RWPE2 (cell line): ENCODE data around the gene PMCH.
"Not testable (repeated sequence)": the region's sequence is repeated elsewhere in the genome, so short reads cannot be mapped to it uniquely, and the experiment has no call there.

Source experiments
- ATAC-seq: fragments of 200-7000 bp; cut with Tn5 transposase; 3 replicates; pipeline ENCODE4 v1.9.1; 2021; ENCODE audit warnings: low read depth
- DNase-seq: peaks from one replicate; pipeline ENCODE4 v3.0.0-alpha.2; 2020; ENCODE audit warnings: low spot score
- H3K27ac ChIP-seq: fragments of 450-650 bp; 2 replicates; pipeline ENCODE4 v1.5.1; 2017; ENCODE audit warnings: mild to moderate bottlenecking; ENCODE audit not compliant: poor library complexity, severe bottlenecking
- H3K27me3 ChIP-seq: fragments of 250-450 bp; sonication (Bioruptor Pico); 2 replicates; pipeline ENCODE4 v1.5.1; 2021; ENCODE audit warnings: mild to moderate bottlenecking, moderate library complexity; ENCODE audit not compliant: insufficient read depth, poor library complexity, severe bottlenecking
- H3K36me3 ChIP-seq: fragments of 250-450 bp; sonication (Bioruptor Pico); 2 replicates; pipeline ENCODE4 v1.5.1; 2020; ENCODE audit warnings: low read depth, mild to moderate bottlenecking, moderate library complexity
- H3K4me1 ChIP-seq: fragments of 250-450 bp; sonication (Bioruptor Pico); 2 replicates; pipeline ENCODE4 v1.5.1; 2021; ENCODE audit warnings: mild to moderate bottlenecking, moderate library complexity; ENCODE audit not compliant: insufficient read depth, poor library complexity, severe bottlenecking
- H3K4me3 ChIP-seq: fragments of 250-450 bp; sonication (Bioruptor Pico); 2 replicates; pipeline ENCODE4 v1.5.1; 2021; ENCODE audit warnings: mild to moderate bottlenecking, moderate library complexity; ENCODE audit not compliant: severe bottlenecking
- H3K9me3 ChIP-seq: fragments of 250-450 bp; sonication (Bioruptor Pico); 2 replicates; pipeline ENCODE4 v1.5.1; 2021; ENCODE audit warnings: mild to moderate bottlenecking, moderate library complexity; ENCODE audit not compliant: severe bottlenecking
- TF ChIP-seq, protein P1 (sequence below): fragments of 450-650 bp; IDR thresholded peaks from one replicate; pipeline ENCODE4 v1.5.1; 2017; ENCODE audit warnings: mild to moderate bottlenecking, moderate library complexity; ENCODE audit not compliant: poor library complexity, severe bottlenecking

The PMCH gene, protein sequence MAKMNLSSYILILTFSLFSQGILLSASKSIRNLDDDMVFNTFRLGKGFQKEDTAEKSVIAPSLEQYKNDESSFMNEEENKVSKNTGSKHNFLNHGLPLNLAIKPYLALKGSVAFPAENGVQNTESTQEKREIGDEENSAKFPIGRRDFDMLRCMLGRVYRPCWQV

DNA sequence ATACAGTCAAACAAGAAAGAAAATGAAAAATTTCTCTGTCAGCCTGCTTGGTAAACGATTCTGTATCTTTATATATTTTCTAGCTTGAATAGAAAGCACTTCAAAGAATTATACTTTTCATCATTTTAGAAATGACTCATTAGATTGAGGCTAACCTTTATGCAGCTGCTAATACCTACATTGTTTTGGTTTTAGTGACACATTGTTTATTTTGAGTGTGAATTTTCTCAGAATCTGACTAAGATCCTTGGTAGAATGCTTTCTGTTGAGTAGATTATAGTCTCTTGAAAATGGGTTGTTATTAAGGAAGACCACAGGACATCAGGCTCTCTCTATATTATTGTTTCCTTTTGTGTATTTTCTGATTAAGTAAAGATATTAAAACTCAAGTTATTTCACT is at the start of gene PMCH:
Gene PMCH, minus strand, starts transcription at position 45 of the 400 bp plus-strand sequence. CDS start 63 bp downstream, outside the sequence.
- Histone ChIP-seq H3K4me3 (no peak within 1 kb of the TSS), H3K27ac (no peak within 1 kb of the TSS), H3K4me1 (no peaks in the 10 kb centered on the region), H3K36me3 (peaks cover 13% of the 10 kb centered on the region), H3K27me3 (no peaks in the 10 kb centered on the region), H3K9me3 (no peaks in the 10 kb centered on the region)
- ATAC-seq = peak; percentile 60
- no peak for DNase-seq
- TF ChIP-seq, protein P1, sequence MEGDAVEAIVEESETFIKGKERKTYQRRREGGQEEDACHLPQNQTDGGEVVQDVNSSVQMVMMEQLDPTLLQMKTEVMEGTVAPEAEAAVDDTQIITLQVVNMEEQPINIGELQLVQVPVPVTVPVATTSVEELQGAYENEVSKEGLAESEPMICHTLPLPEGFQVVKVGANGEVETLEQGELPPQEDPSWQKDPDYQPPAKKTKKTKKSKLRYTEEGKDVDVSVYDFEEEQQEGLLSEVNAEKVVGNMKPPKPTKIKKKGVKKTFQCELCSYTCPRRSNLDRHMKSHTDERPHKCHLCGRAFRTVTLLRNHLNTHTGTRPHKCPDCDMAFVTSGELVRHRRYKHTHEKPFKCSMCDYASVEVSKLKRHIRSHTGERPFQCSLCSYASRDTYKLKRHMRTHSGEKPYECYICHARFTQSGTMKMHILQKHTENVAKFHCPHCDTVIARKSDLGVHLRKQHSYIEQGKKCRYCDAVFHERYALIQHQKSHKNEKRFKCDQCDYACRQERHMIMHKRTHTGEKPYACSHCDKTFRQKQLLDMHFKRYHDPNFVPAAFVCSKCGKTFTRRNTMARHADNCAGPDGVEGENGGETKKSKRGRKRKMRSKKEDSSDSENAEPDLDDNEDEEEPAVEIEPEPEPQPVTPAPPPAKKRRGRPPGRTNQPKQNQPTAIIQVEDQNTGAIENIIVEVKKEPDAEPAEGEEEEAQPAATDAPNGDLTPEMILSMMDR = no peak

DNA sequence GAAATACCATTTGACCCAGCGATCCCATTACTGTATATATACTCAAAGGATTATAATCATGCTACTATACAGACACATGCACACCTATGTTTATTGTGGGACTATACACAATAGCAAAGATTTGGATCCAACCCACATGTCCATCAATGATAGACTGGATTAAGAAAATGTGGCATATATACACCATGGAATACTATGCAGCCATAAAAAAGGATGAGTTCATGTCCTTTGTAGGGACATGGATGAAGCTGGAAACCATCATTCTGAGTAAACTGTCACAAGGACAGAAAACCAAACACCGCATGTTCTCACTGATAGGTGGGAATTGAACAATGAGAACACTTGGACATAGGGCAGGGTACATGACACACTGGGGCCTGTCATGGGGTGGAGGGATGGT is 43.2 kb upstream of the PMCH start:
- H3K27me3 ChIP-seq, H3K4me1 ChIP-seq, H3K27ac ChIP-seq, H3K36me3 ChIP-seq, H3K4me3 ChIP-seq, ATAC-seq, DNase-seq, H3K9me3 ChIP-seq: not testable (repeated sequence)

DNA sequence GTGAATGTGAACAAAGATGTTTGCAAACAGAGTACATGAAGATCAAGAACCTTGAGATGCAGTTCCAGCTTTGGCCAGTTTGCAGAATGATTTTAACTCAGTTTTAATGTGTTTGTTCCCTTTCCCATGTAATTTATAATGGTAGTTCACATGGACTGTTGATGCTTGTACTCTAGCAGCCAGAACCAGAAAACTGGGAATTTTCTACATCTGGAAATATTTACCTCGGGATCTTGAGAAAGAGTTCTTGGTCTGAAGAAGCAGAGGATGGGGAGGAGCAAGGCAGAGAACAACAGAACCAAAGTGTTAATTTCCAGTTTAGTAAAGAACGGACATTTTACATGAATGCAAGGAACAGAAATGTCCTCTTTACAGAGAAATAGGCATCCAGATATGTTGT is 37.0 kb upstream of the PMCH start:
- Histone ChIP-seq H3K4me1 (no peaks in the 10 kb centered on the region), H3K27ac (no peak overlapping the region), H3K4me3 (no peak overlapping the region), H3K27me3 (no peaks in the 10 kb centered on the region), H3K36me3 (no peaks in the 10 kb centered on the region), H3K9me3 (no peaks in the 10 kb centered on the region)
- ATAC-seq = no peak
- no peak for DNase-seq
- TF ChIP-seq, protein P1 = no peak

DNA sequence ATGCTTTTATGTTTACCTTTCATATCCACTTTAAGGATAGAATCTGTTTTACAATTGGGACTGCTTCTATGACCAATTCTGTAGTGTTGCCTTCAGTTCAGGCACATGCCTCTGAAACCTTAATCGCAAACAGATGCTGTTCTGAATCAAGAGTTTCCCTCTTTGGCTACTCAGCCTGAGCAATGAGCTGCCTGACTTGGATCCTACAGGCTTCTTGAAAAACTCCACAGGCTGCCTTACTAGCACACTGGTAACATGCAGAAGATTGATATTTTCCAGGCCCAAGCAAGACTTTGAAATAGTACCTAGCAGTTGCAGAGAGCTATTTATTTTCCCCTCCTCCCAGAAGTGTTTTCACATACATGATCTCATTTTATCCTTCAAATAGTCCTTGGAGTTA is 34.8 kb upstream of the PMCH start:
- no peak overlapping the region for H3K4me3 ChIP-seq
- H3K4me1 ChIP-seq = no peaks in the 10 kb centered on the region
- H3K27me3 ChIP-seq = no peaks in the 10 kb centered on the region
- H3K9me3 ChIP-seq = no peaks in the 10 kb centered on the region
- no peaks in the 10 kb centered on the region for H3K36me3 ChIP-seq
- TF ChIP-seq, protein P1 = no peak
- no peak overlapping the region for H3K27ac ChIP-seq
- no peak for DNase-seq
- ATAC-seq = no peak

DNA sequence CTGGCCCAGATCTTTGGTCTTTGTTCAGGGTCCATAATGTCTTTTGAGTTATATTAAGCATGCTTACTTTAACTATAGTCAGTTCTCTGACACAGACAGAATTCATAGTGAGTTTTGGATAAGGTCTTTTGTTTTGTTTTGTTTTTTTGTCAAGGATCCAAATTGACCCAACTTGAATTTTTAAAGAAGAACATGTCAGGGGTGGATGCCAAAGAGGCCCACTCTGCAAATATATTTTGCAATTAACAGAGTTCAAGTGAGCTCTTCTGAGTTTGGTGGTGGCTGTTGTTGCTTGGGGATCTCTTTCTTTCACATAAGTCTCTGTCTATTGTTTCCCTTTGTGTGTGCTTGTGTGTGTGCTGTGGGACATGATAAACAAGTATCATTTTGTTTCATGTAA is 34.4 kb upstream of the PMCH start:
- Histone ChIP-seq H3K4me1 (no peaks in the 10 kb centered on the region), H3K4me3 (no peak overlapping the region), H3K27me3 (no peaks in the 10 kb centered on the region), H3K27ac (no peak overlapping the region), H3K36me3 (no peaks in the 10 kb centered on the region), H3K9me3 (no peaks in the 10 kb centered on the region)
- DNase-seq = no peak
- TF ChIP-seq, protein P1 = no peak
- no peak for ATAC-seq
